ENCODE data around the gene TANGO2. TPM values are rescaled to one million over a fixed set of nuclear protein-coding genes. Genes with fewer than 3 reads are reported as not detected.

The TANGO2 gene
- total RNA-seq, 1 experiment from 2014 or later, result 17.0 TPM

- TF ChIP-seq EZH2phosphoT487 (IDR thresholded peaks at IDR 0.05; ENCODE audit: borderline replicate concordance) (no peak), REST (IDR thresholded peaks at IDR 0.05; ENCODE audit: low read depth) (no peak), CEBPB (IDR thresholded peaks at IDR 0.05; ENCODE audit: low read depth) (no peak), EZH2 (IDR thresholded peaks at IDR 0.05) (no peak), TCF7L2 (IDR thresholded peaks at IDR 0.05; ENCODE audit: borderline replicate concordance, extremely low read depth, insufficient read depth, insufficient read length) (no peak), YY1 (IDR thresholded peaks at IDR 0.05; ENCODE audit: extremely low read depth, insufficient replicate concordance, low read depth, low read length) (no peak)
- TF ChIP-seq, protein P1, sequence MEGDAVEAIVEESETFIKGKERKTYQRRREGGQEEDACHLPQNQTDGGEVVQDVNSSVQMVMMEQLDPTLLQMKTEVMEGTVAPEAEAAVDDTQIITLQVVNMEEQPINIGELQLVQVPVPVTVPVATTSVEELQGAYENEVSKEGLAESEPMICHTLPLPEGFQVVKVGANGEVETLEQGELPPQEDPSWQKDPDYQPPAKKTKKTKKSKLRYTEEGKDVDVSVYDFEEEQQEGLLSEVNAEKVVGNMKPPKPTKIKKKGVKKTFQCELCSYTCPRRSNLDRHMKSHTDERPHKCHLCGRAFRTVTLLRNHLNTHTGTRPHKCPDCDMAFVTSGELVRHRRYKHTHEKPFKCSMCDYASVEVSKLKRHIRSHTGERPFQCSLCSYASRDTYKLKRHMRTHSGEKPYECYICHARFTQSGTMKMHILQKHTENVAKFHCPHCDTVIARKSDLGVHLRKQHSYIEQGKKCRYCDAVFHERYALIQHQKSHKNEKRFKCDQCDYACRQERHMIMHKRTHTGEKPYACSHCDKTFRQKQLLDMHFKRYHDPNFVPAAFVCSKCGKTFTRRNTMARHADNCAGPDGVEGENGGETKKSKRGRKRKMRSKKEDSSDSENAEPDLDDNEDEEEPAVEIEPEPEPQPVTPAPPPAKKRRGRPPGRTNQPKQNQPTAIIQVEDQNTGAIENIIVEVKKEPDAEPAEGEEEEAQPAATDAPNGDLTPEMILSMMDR (IDR thresholded peaks at IDR 0.05 in 2 of 3, conservative IDR thresholded peaks at IDR 0.05 in 1 of 3; ENCODE audit: borderline replicate concordance in 1 of 3, insufficient read depth in 1 of 3, low read depth in 2 of 3, low read length in 2 of 3), result no peak
- CTCF ChIA-PET, result no interaction called here
- DNase-seq (ENCODE audit: low read depth, low spot score), result no peak
These were observed 34.2 kb downstream of the TANGO2 start for GRCh38 chr22:20055144-20055543.

More at GRCh38 chr22:20055144-20055543, 34.2 kb downstream of the TANGO2 start:
- H3K9me2 ChIP-seq (ENCODE audit: insufficient read depth), result no peaks in the 10 kb centered on the region
- no peaks in the 10 kb centered on the region for H3K4me1 ChIP-seq (ENCODE audit: control insufficient read depth in 1 of 2, insufficient read depth in 2 of 2, low read length in 2 of 2)
- ChIA-PET POLR2A (no interaction called here), RAD21 (ENCODE audit: low non-redundant PET in 1 of 2, low total read pairs in 2 of 2, uncharacterized antibody in 2 of 2, unreplicated experiment in 2 of 2) (no interaction called here)
- H4K20me1 ChIP-seq (ENCODE audit: insufficient read depth), result no peaks in the 10 kb centered on the region
- H2AFZ ChIP-seq (ENCODE audit: low read depth, low read length, poor library complexity, severe bottlenecking), result no peak overlapping the region
- no TSS peak for BruUV-seq (replicated peaks)
- H3K9ac ChIP-seq (ENCODE audit: low read length), result no peak overlapping the region
- ATAC-seq, result no peak
- H3K27ac ChIP-seq (ENCODE audit: low read depth, low read length), result no peak overlapping the region
- H3K9me3 ChIP-seq (ENCODE audit: control insufficient read depth in 1 of 2, insufficient read depth in 1 of 2, low read depth in 1 of 2, low read length in 2 of 2), result no peaks in the 10 kb centered on the region
- intact Hi-C loops (cut with micrococcal nuclease), result no loop called here
- H3K4me3 ChIP-seq (replicated peaks in 1 of 2; ENCODE audit: low read depth in 1 of 2, low read length in 2 of 2), result no peak overlapping the region
- no peaks in the 10 kb centered on the region for H3K79me2 ChIP-seq (ENCODE audit: insufficient read depth, low read length)
- H3K36me3 ChIP-seq (ENCODE audit: control insufficient read depth in 1 of 2, insufficient read depth in 2 of 2, low read length in 2 of 2), result peaks cover 0 to 3% of the 10 kb centered on the region in 2 experiments; a peak in 2 of 4 replicates
- H3K4me2 ChIP-seq (ENCODE audit: low read length), result no peak overlapping the region
- no peaks in the 10 kb centered on the region for H3K27me3 ChIP-seq (ENCODE audit: insufficient read depth, low read length)

All from HCT116 (cell line).